H1 (cell line): ENCODE measurements around the gene HLA-DPA1. TPM values are rescaled to one million over a fixed set of nuclear protein-coding genes. Genes with fewer than 3 reads are reported as not detected.

ENCODE experiments used
- ATF3 ChIP-seq: IDR thresholded peaks from 2 replicates; pipeline ENCODE4 v1.6.1; 2011; ENCODE audit warnings: low read depth, mild to moderate bottlenecking, low read length; ENCODE audit not compliant: insufficient read depth
- CBX8 ChIP-seq: fragments of 300-800, 300-1000 bp; sonication (generic); IDR thresholded peaks from 2 replicates; pipeline ENCODE4 v1.7.1; 2016; ENCODE audit warnings: low read depth, low read length, borderline replicate concordance
- CHD1 ChIP-seq: IDR thresholded peaks from 2 replicates; pipeline ENCODE4 v1.6.1; 2012; ENCODE audit warnings: low read depth, low read length, improper control_type of control experiment
- CHD2 ChIP-seq: IDR thresholded peaks from 2 replicates; pipeline ENCODE4 v1.6.1; 2012; ENCODE audit warnings: low read length, improper control_type of control experiment
- CHD7 ChIP-seq: fragments of 300-600 bp; sonication (generic); IDR thresholded peaks from 2 replicates; pipeline ENCODE4 v1.7.1; 2012; ENCODE audit warnings: low read length, moderate library complexity, mild to moderate bottlenecking, inconsistent platforms; ENCODE audit not compliant: insufficient replicate concordance
- KDM5A ChIP-seq: fragments of 200-600 bp; IDR thresholded peaks from 2 replicates; pipeline ENCODE4 v1.7.1; 2012; ENCODE audit warnings: mild to moderate bottlenecking, low read length, inconsistent platforms, mixed read lengths
- MAX ChIP-seq: IDR thresholded peaks from 2 replicates; pipeline ENCODE4 v1.6.1; 2012; ENCODE audit warnings: inconsistent platforms
- SP2 ChIP-seq: IDR thresholded peaks from 2 replicates; pipeline ENCODE4 v1.6.1; 2012; ENCODE audit warnings: mild to moderate bottlenecking, low read length, inconsistent platforms
- TAF7 ChIP-seq: optimal IDR thresholded peaks from 2 replicates; pipeline ENCODE3; 2011; ENCODE audit warnings: low read depth, mild to moderate bottlenecking, inconsistent platforms, low read length, moderate library complexity, borderline replicate concordance
- TEAD4 ChIP-seq: IDR thresholded peaks from 2 replicates; pipeline ENCODE4 v1.6.1; 2012; ENCODE audit warnings: low read depth, low read length, inconsistent platforms, mixed read lengths
- YY1 ChIP-seq: IDR thresholded peaks from 2 replicates; pipeline ENCODE4 v1.6.1; 2011; ENCODE audit warnings: low read depth, mild to moderate bottlenecking, low read length
- polyA plus RNA-seq, 7 experiments: library from polyadenylated mRNA; depleted of rRNA in 3 of 7; stranded (reverse) in 5 of 7; unstranded in 2 of 7; fragments of >200 nt in 5 of 7; fragments of 200-250 nt in 2 of 7; gene quantifications; 1 replicate in 5 of 7; 2 replicates in 1 of 7; 4 replicates in 1 of 7; pipeline versions ENCODE4 v1.2.1 to v1.2.3, GENCODE V29; 2011 to 2013; ENCODE audit warnings: missing spikeins in 2 of 7, mixed read lengths in 2 of 7
- total RNA-seq: library from RNA; stranded (reverse); fragmentation: NEBNext Ultra II Directional; extraction: Animal tissue kit (Norgen Biotek cat#: 25700); gene quantifications from 2 replicates; pipeline ENCODE4 v1.2.1, GENCODE V29; 2021

The HLA-DPA1 gene
- total and polyA plus RNA-seq, 2 of the 8 experiments (the other 6 are each of a cell fraction or from before 2014, with no cell fraction given) = 6.2 to 13.1 TPM

DNA sequence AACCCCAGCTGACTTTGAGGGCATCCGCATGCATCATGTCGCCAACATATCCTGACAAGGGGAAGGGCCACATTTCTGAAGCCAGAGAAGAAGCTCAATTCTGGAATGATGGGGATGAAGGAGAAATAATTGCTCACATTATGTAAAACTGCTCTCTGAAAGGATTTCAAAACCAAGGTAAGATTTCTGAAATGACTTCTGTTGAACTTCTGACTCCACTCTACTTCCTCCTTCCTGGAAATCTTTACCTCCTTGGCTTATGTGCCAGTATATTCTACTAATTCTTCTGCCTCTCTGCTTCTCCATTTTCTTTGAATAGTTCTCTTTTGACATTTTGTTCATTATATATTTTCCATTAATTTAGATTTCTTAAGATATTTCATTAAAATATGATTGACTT, 34.2 kb upstream of the HLA-DPA1 start (continued):
- TF ChIP-seq CHD7 (no peak), ATF3 (no peak), KDM5A (no peak), CBX8 (no peak), YY1 (no peak), CHD2 (no peak), MAX (no peak), CHD1 (no peak), SP2 (no peak), TAF7 (no peak), TEAD4 (no peak)
